Ovary (tissue), 3 donors: ENCODE results near the gene DIDO1.

Experiments
- CTCF ChIP-seq, 3 donors: fragments of 450-650 bp in 2 of 3; fragments of 200-600 bp in 1 of 3; IDR thresholded peaks; one replicate each; pipeline versions ENCODE4 v1.5.1 to v1.8.0; 2016 to 2022; ENCODE audit warnings: antibody characterized with exemption in 3 of 3, mild to moderate bottlenecking in 1 of 3
- POLR2A ChIP-seq: fragments of 450-650 bp; IDR thresholded peaks from one replicate; pipeline ENCODE4 v1.6.1; 2017; ENCODE audit warnings: antibody characterized with exemption, mild to moderate bottlenecking, moderate library complexity
- donor health status: DM: no; HTN: no; CAD: no.

- TF ChIP-seq CTCF (IDR thresholded peaks at IDR 0.05) (no peak), POLR2A (no peak)
Observed at GRCh38 chr20:62945771-62946339, 19.6 kb upstream of the DIDO1 start.
